Stimulated activated CD8-positive, alpha-beta memory T cell treated with anti-CD3 and anti-CD28 coated beads, Interleukin-4, amount 100 ng/mL, for 1 hour (primary cell): Measurements from ENCODE around the gene DIAPH1.

Source experiments
- DNase-seq, 2 donors: peaks; one replicate each; pipeline ENCODE4 v3.0.0-alpha.2; 2020; ENCODE audit warnings: low read depth in 2 of 2, low spot score in 1 of 2

Gene DIAPH1

GRCh38 chr5:141618804-141619554 is at the start of gene DIAPH1:
Gene DIAPH1 (minus strand): TSS chr5:141619000. CDS start chr5:141618914, 86 bp downstream.
- DNase-seq: peak; percentile 96 to 97

GRCh38 chr5:141665995-141666940 is 47.5 kb upstream of the DIAPH1 start:
- DNase-seq: no peak

- peak; percentile 47 to 55 for DNase-seq
Observed at GRCh38 chr5:141664733-141665461, 46.1 kb upstream of the DIAPH1 start.

GRCh38 chr5:141663506-141663905 is 44.7 kb upstream of the DIAPH1 start:
- DNase-seq: no peak

- no peak for DNase-seq
Observed at GRCh38 chr5:141662028-141662427, 43.2 kb upstream of the DIAPH1 start.

GRCh38 chr5:141657937-141658545 is 39.2 kb upstream of the DIAPH1 start:
- DNase-seq: no peak

GRCh38 chr5:141657404-141657803 is 38.6 kb upstream of the DIAPH1 start:
- DNase-seq: no peak

GRCh38 chr5:141656396-141656795 is 37.6 kb upstream of the DIAPH1 start:
- no peak for DNase-seq

GRCh38 chr5:141655020-141655419 is 36.2 kb upstream of the DIAPH1 start:
- DNase-seq: no peak

GRCh38 chr5:141654298-141654697 is 35.5 kb upstream of the DIAPH1 start:
- DNase-seq: no peak

- DNase-seq: no peak
Observed at GRCh38 chr5:141651728-141652105, 32.9 kb upstream of the DIAPH1 start.

GRCh38 chr5:141650851-141651727 is 32.3 kb upstream of the DIAPH1 start, which contains the start of gene FCHSD1:
Gene FCHSD1 (minus strand): TSS chr5:141651418. CDS start chr5:141651368, 50 bp downstream.
- peak; percentile 68 to 75 for DNase-seq

- DNase-seq: no peak
Observed at GRCh38 chr5:141649972-141650371, 31.2 kb upstream of the DIAPH1 start.

- DNase-seq: no peak
Observed at GRCh38 chr5:141649056-141649688, 30.4 kb upstream of the DIAPH1 start.

- DNase-seq: no peak
Observed at GRCh38 chr5:141647851-141648250, 29.1 kb upstream of the DIAPH1 start.

GRCh38 chr5:141647242-141647641 is 28.4 kb upstream of the DIAPH1 start:
- DNase-seq: no peak

GRCh38 chr5:141646026-141646425 is 27.2 kb upstream of the DIAPH1 start:
- no peak for DNase-seq

GRCh38 chr5:141641634-141642267 is 23.0 kb upstream of the DIAPH1 start:
- DNase-seq: no peak

- DNase-seq: no peak
Observed at GRCh38 chr5:141640698-141641097, 21.9 kb upstream of the DIAPH1 start.
